ENCODE data around the gene FLYWCH2. TPM values are rescaled to one million over a fixed set of nuclear protein-coding genes. Genes with fewer than 3 reads are reported as not detected.
"Not testable (repeated sequence)": the region's sequence is repeated elsewhere in the genome, so short reads cannot be mapped to it uniquely, and the experiment has no call there.

Gene FLYWCH2
- total RNA-seq, 2 experiments from 2014 or later: 16.8 to 17.3 TPM

GRCh38 chr16:2923481-2923880, 40.5 kb downstream of the FLYWCH2 start:
- Mint-ChIP-seq H3K4me1 (peaks cover 17% of the 10 kb centered on the region), H3K27me3 (no peaks in the 10 kb centered on the region), H3K9me3 (ENCODE audit: low read depth) (no peaks in the 10 kb centered on the region), H3K36me3 (ENCODE audit: low read depth) (peaks cover 13% of the 10 kb centered on the region), H3K4me3 (no peak overlapping the region), H3K27ac (no peak overlapping the region)
- no peak for DNase-seq
- ChIA-PET CTCF (interaction anchor here (1.6 to 1.7 kb wide), 2 partner anchors 10 to 83 kb away, joined by 3 to 6 read pairs; no protein-coding TSS in a partner anchor), POLR2A (no interaction called here)
- intact Hi-C loops (cut with DNase I, micrococcal nuclease): no loop called here
- ATAC-seq: no peak

GRCh38 chr16:2924901-2925755, 42.1 kb downstream of the FLYWCH2 start:
- peaks cover 11% of the 10 kb centered on the region for H3K4me1 Mint-ChIP-seq
- ATAC-seq: no peak
- H3K27me3 Mint-ChIP-seq: no peaks in the 10 kb centered on the region
- ChIA-PET POLR2A (no interaction called here), CTCF (interaction anchor here (1.1 kb wide), 1 partner anchor 49 kb away, joined by 3 read pairs; no protein-coding TSS in a partner anchor)
- no peak overlapping the region for H3K27ac Mint-ChIP-seq
- peaks cover 7% of the 10 kb centered on the region for H3K36me3 Mint-ChIP-seq (ENCODE audit: low read depth)
- intact Hi-C loops (cut with DNase I, micrococcal nuclease): no loop called here
- H3K9me3 Mint-ChIP-seq (ENCODE audit: low read depth): no peaks in the 10 kb centered on the region
- no peak for DNase-seq
- H3K4me3 Mint-ChIP-seq: no peak overlapping the region

GRCh38 chr16:2925951-2926649, 43.1 kb downstream of the FLYWCH2 start:
- ChIA-PET POLR2A (no interaction called here), CTCF (interaction anchor here (0.6 to 2.4 kb wide), 14 partner anchors 11 to 103 kb away, joined by 3 to 26 read pairs (median 4); partner anchors contain the start of genes FLYWCH1 and FLYWCH2)
- H3K4me3 Mint-ChIP-seq: no peak overlapping the region
- intact Hi-C loops (cut with DNase I, micrococcal nuclease): loop anchor here (2.0 kb wide), 3 partner anchors 21 to 51 kb away; partner anchors contain the start of gene FLYWCH2 (in 1 of the 2)
- peaks cover 7% of the 10 kb centered on the region for H3K36me3 Mint-ChIP-seq (ENCODE audit: low read depth)
- H3K27me3 Mint-ChIP-seq: no peaks in the 10 kb centered on the region
- no peak for DNase-seq
- H3K27ac Mint-ChIP-seq: no peak overlapping the region
- H3K4me1 Mint-ChIP-seq: peaks cover 11% of the 10 kb centered on the region
- no peak for ATAC-seq
- H3K9me3 Mint-ChIP-seq (ENCODE audit: low read depth): no peaks in the 10 kb centered on the region

GRCh38 chr16:2926650-2926999, 43.6 kb downstream of the FLYWCH2 start:
- ATAC-seq (no peak), DNase-seq (no peak)
- Mint-ChIP-seq H3K27me3 (no peaks in the 10 kb centered on the region), H3K27ac (no peak overlapping the region), H3K36me3 (ENCODE audit: low read depth) (peaks cover 7% of the 10 kb centered on the region), H3K4me3 (no peak overlapping the region), H3K9me3 (ENCODE audit: low read depth) (no peaks in the 10 kb centered on the region), H3K4me1 (peaks cover 11% of the 10 kb centered on the region)
- intact Hi-C loops (cut with DNase I, micrococcal nuclease): loop anchor here (2.0 kb wide), 3 partner anchors 22 to 52 kb away; partner anchors contain the start of gene FLYWCH2 (in 1 of the 2)
- CTCF ChIA-PET: interaction anchor here (0.6 to 2.4 kb wide), 20 partner anchors 8 to 104 kb away, joined by 3 to 26 read pairs (median 4); partner anchors contain the start of genes FLYWCH1 and FLYWCH2
- POLR2A ChIA-PET: interaction anchor here (0.9 kb wide), 1 partner anchor 59 kb away, joined by 3 read pairs; no protein-coding TSS in a partner anchor

- CTCF ChIA-PET: interaction anchor here (0.6 to 2.4 kb wide), 26 partner anchors 9 to 960 kb away, joined by 3 to 26 read pairs (median 4); partner anchors contain the start of genes FLYWCH1 and FLYWCH2
- POLR2A ChIA-PET: interaction anchor here (0.6 to 0.9 kb wide), 2 partner anchors 44 to 59 kb away, joined by 3 to 5 read pairs; partner anchors contain the start of gene FLYWCH2
- ATAC-seq: peak; percentile 99
These were observed 44.1 kb downstream of the FLYWCH2 start for GRCh38 chr16:2927010-2927646.

GRCh38 chr16:2928151-2928550, 45.1 kb downstream of the FLYWCH2 start:
- POLR2A ChIA-PET, ATAC-seq: not testable (repeated sequence)

More at GRCh38 chr16:2927010-2927646, 44.1 kb downstream of the FLYWCH2 start:
- DNase-seq: peak; percentile 93
- Mint-ChIP-seq H3K36me3 (ENCODE audit: low read depth) (peaks cover 7% of the 10 kb centered on the region), H3K9me3 (ENCODE audit: low read depth) (no peaks in the 10 kb centered on the region), H3K27ac (no peak overlapping the region), H3K4me3 (no peak overlapping the region), H3K27me3 (no peaks in the 10 kb centered on the region), H3K4me1 (peaks cover 11% of the 10 kb centered on the region)
- intact Hi-C loops (cut with DNase I, micrococcal nuclease): loop anchor here (1.0 to 2.0 kb wide), 8 partner anchors 8 to 88 kb away; partner anchors contain the start of gene FLYWCH2 (in 1 of the 2)

GRCh38 chr16:2928796-2929195, 45.8 kb downstream of the FLYWCH2 start:
- H3K27ac Mint-ChIP-seq: no peak overlapping the region
- no peaks in the 10 kb centered on the region for H3K9me3 Mint-ChIP-seq (ENCODE audit: low read depth)
- H3K4me1 Mint-ChIP-seq: peaks cover 11% of the 10 kb centered on the region
- no peak overlapping the region for H3K4me3 Mint-ChIP-seq
- DNase-seq (no peak), ATAC-seq (no peak)
- no peaks in the 10 kb centered on the region for H3K36me3 Mint-ChIP-seq (ENCODE audit: low read depth)
- CTCF ChIA-PET: no interaction called here
- intact Hi-C loops (cut with DNase I, micrococcal nuclease): no loop called here
- H3K27me3 Mint-ChIP-seq: no peaks in the 10 kb centered on the region
- POLR2A ChIA-PET: no interaction called here

More at GRCh38 chr16:2928151-2928550, 45.1 kb downstream of the FLYWCH2 start:
- H3K36me3 Mint-ChIP-seq (ENCODE audit: low read depth); intact Hi-C loops (cut with DNase I, micrococcal nuclease); H3K27ac Mint-ChIP-seq; H3K27me3 Mint-ChIP-seq; H3K9me3 Mint-ChIP-seq (ENCODE audit: low read depth); DNase-seq; H3K4me3 Mint-ChIP-seq: not testable (repeated sequence)
- peaks cover 11% of the 10 kb centered on the region for H3K4me1 Mint-ChIP-seq
- CTCF ChIA-PET: interaction anchor here (1.5 to 2.4 kb wide), 2 partner anchors 21 to 54 kb away, joined by 4 to 26 read pairs; no protein-coding TSS in a partner anchor

GRCh38 chr16:2929693-2930092, 46.7 kb downstream of the FLYWCH2 start:
- CTCF ChIA-PET: interaction anchor here (0.6 kb wide), 1 partner anchor 61 kb away, joined by 3 read pairs; no protein-coding TSS in a partner anchor
- H3K4me1 Mint-ChIP-seq: peaks cover 11% of the 10 kb centered on the region

GRCh38 chr16:2930236-2930635, 47.2 kb downstream of the FLYWCH2 start:
- DNase-seq (no peak), ATAC-seq (no peak)
- Mint-ChIP-seq H3K4me3 (no peak overlapping the region), H3K27me3 (no peaks in the 10 kb centered on the region), H3K4me1 (peaks cover 11% of the 10 kb centered on the region), H3K27ac (no peak overlapping the region), H3K9me3 (ENCODE audit: low read depth) (no peaks in the 10 kb centered on the region), H3K36me3 (ENCODE audit: low read depth) (peaks cover 5% of the 10 kb centered on the region)
- intact Hi-C loops (cut with DNase I, micrococcal nuclease): no loop called here
- POLR2A ChIA-PET: no interaction called here
- CTCF ChIA-PET: interaction anchor here (1.0 kb wide), 1 partner anchor 10 kb away, joined by 3 read pairs; no protein-coding TSS in a partner anchor

More at GRCh38 chr16:2929693-2930092, 46.7 kb downstream of the FLYWCH2 start:
- H3K4me3 Mint-ChIP-seq: no peak overlapping the region
- H3K9me3 Mint-ChIP-seq (ENCODE audit: low read depth): no peaks in the 10 kb centered on the region
- no peak overlapping the region for H3K27ac Mint-ChIP-seq
- POLR2A ChIA-PET: no interaction called here
- ATAC-seq (no peak), DNase-seq (no peak)
- H3K27me3 Mint-ChIP-seq: no peaks in the 10 kb centered on the region
- intact Hi-C loops (cut with DNase I, micrococcal nuclease): no loop called here
- peaks cover 4% of the 10 kb centered on the region for H3K36me3 Mint-ChIP-seq (ENCODE audit: low read depth)

- H3K4me3 Mint-ChIP-seq; H3K27ac Mint-ChIP-seq; POLR2A ChIA-PET; ATAC-seq; H3K27me3 Mint-ChIP-seq; H3K9me3 Mint-ChIP-seq (ENCODE audit: low read depth); DNase-seq; intact Hi-C loops (cut with DNase I, micrococcal nuclease): not testable (repeated sequence)
- H3K4me1 Mint-ChIP-seq: peaks cover 14% of the 10 kb centered on the region
- H3K36me3 Mint-ChIP-seq (ENCODE audit: low read depth): peaks cover 11% of the 10 kb centered on the region
- CTCF ChIA-PET: interaction anchor here (0.6 to 1.0 kb wide), 3 partner anchors 11 to 406 kb away, joined by 3 to 4 read pairs (median 3); no protein-coding TSS in a partner anchor
These were observed 48.4 kb downstream of the FLYWCH2 start for GRCh38 chr16:2931231-2931914.

Data from activated CD4-positive, alpha-beta T cell treated with anti-CD3 and anti-CD28 coated beads for 36 hours (primary cell).